GM21526 (cell line): ENCODE measurements around the gene ARL2.

Experiments
- ATAC-seq: cut with Tn5 transposase; IDR thresholded peaks from one replicate; pipeline ENCODE4 v1.9.1; 2021; ENCODE audit warnings: moderate library complexity; ENCODE audit not compliant: unreplicated experiment, low FRiP score

Gene ARL2

GRCh38 chr11:65069217-65069616, 55.3 kb downstream of the ARL2 start:
- ATAC-seq: no peak
